Tibial nerve (tissue), 3 donors: ENCODE results near the gene BCAR3.

Source experiments
- CTCF ChIP-seq, 5 experiments: fragments of 200-600 bp in 3 of 5; fragments of 450-650 bp in 2 of 5; sonication (generic) in 3 of 5; IDR thresholded peaks; one replicate each; pipeline ENCODE4 v1.5.1; 2016 to 2019; ENCODE audit warnings: antibody characterized with exemption in 5 of 5, mild to moderate bottlenecking in 3 of 5, moderate library complexity in 2 of 5
- POLR2A ChIP-seq, 2 donors: fragments of 450-650 bp; IDR thresholded peaks; one replicate each; pipeline ENCODE4 v1.6.1; 2017; ENCODE audit warnings: antibody characterized with exemption in 2 of 2, mild to moderate bottlenecking in 2 of 2, moderate library complexity in 2 of 2

- TF ChIP-seq CTCF (IDR thresholded peaks at IDR 0.05) (no peak), POLR2A (IDR thresholded peaks at IDR 0.05) (no peak)
Measured at GRCh38 chr1:93676427-93676826, 5.2 kb downstream of the BCAR3 start.
